Smooth muscle cell (in vitro differentiated cells): ENCODE measurements around the gene VPS51. TPM values are rescaled to one million over a fixed set of nuclear protein-coding genes. Genes with fewer than 3 reads are reported as not detected.

Experiments used
- DNase-seq: peaks from one replicate; lab custom pipeline; 2025; ENCODE audit not compliant: unreplicated experiment; lab: John Stamatoyannopoulos, UW
- H2AFZ ChIP-seq: fragments of 200-600 bp; sonication (generic); 2 replicates; pipeline ENCODE4 v1.6.0; 2016; ENCODE audit warnings: antibody characterized with exemption, low read depth, mild to moderate bottlenecking
- H3F3A ChIP-seq: fragments of 200-600 bp; sonication (generic); 2 replicates; pipeline ENCODE4 v1.6.0; 2017; ENCODE audit warnings: antibody characterized with exemption, low read depth
- H3K27ac ChIP-seq: fragments of 200-600 bp; sonication (generic); 2 replicates; pipeline ENCODE4 v1.5.1; 2016; ENCODE audit warnings: low read depth, mild to moderate bottlenecking
- H3K27me3 ChIP-seq: fragments of 200-600 bp; sonication (generic); 2 replicates; pipeline ENCODE4 v1.6.1; 2016; ENCODE audit warnings: low read depth, mild to moderate bottlenecking
- H3K36me3 ChIP-seq: fragments of 200-600 bp; sonication (generic); 2 replicates; pipeline ENCODE4 v1.5.1; 2016; ENCODE audit warnings: low read depth
- H3K4me1 ChIP-seq: fragments of 200-600 bp; sonication (generic); 2 replicates; pipeline ENCODE4 v1.5.1; 2016; ENCODE audit warnings: low read depth
- H3K4me2 ChIP-seq: fragments of 200-600 bp; sonication (generic); 2 replicates; pipeline ENCODE4 v1.6.0; 2016; ENCODE audit warnings: mild to moderate bottlenecking
- H3K4me3 ChIP-seq: fragments of 200-600 bp; sonication (generic); 2 replicates; pipeline ENCODE4 v1.5.1; 2016; ENCODE audit warnings: mild to moderate bottlenecking
- H3K79me2 ChIP-seq: fragments of 200-600 bp; sonication (generic); 2 replicates; pipeline ENCODE4 v1.6.0; 2016; ENCODE audit warnings: low read depth, mild to moderate bottlenecking
- H3K9ac ChIP-seq: fragments of 200-600 bp; sonication (generic); 2 replicates; pipeline ENCODE4 v1.6.0; 2016; ENCODE audit warnings: low read depth
- H3K9me3 ChIP-seq: fragments of 200-600 bp; sonication (generic); replicated peaks from 2 replicates; pipeline ENCODE4 v1.5.1; 2016; ENCODE audit warnings: low read depth
- H4K20me1 ChIP-seq: fragments of 200-600 bp; sonication (generic); 2 replicates; pipeline ENCODE4 v1.6.0; 2016; ENCODE audit warnings: low read depth
- WGBS: methylation state at CpG from one replicate; pipeline ENCODE4 v1.1.7; 2016; ENCODE audit warnings: low lambda C conversion rate; 5-methylcytosine and 5-hydroxymethylcytosine counted together
- polyA plus RNA-seq: library from polyadenylated mRNA; unstranded; fragments of >200 nt; fragmentation: Nextera tagmentation; extraction: Ambion mirVana; gene quantifications from 2 replicates; pipeline ENCODE4 v1.2.1, GENCODE V29; 2016
- total RNA-seq: library from RNA; depleted of rRNA; stranded (reverse); fragments of >200 nt; gene quantifications from 2 replicates; pipeline ENCODE4 v1.2.3, GENCODE V29; 2014
- TF ChIP-seq, protein P1 (sequence below): fragments of 200-600 bp; sonication (generic); IDR thresholded peaks from 2 replicates; pipeline ENCODE4 v1.5.1; 2017; ENCODE audit warnings: borderline replicate concordance, mild to moderate bottlenecking, antibody characterized with exemption; ENCODE audit not compliant: insufficient read depth, poor library complexity, severe bottlenecking

VPS51 gene
- total and polyA plus RNA-seq, 2 experiments from 2014 or later = 55.2 to 154 TPM

DNA sequence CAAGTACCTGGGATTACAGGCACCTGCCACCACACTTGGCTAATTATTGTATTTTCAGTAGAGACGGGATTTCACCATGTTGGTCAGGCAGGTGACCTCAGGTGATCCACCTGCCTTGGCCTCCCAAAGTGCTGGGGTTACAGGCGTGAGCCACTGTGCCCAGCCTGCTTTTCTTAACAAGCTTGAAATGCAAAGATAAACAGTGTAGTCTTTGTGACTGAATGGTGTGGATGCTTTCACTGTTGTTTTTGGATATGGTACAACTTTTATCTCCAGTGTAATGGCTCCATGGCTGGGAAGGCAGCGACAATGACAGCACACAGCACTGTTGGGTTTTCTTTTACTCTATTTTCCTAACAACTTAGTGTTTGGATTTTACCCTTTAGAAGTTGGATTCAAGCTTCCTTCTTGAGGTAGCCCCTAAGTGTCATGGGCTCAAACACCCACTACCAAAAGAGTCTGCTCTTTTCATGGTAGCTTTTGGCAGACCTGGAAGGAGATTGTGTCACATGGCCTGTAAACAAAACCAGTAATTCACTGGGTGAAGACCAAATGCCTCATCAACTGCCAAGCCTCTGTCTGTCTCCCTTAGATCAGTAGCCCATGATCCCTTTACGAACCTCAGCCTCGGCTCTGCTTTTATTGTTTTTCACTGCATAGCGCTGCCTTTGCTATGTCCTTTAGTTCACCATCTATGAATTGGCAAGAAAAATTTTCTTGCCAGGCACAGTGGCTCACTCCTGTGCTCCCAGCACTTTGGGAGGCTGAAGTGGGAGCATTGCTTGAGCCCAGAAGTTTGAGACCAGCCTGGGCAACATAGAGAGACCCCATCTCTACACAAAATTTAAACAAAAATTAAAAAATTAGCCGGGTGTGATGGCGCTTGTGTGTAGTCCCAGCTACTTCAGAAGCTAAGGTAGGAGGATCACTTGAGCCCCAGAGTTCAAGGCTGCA, 6.4 kb downstream of the VPS51 start:
- Histone ChIP-seq H3K27ac (no peak overlapping the region), H3F3A (no peaks in the 10 kb centered on the region), H3K79me2 (peaks cover 28% of the 10 kb centered on the region), H3K4me2 (no peak overlapping the region), H3K36me3 (no peaks in the 10 kb centered on the region), H2AFZ (no peak overlapping the region), H3K9ac (no peak overlapping the region), H3K4me1 (no peaks in the 10 kb centered on the region), H3K9me3 (no peaks in the 10 kb centered on the region), H3K4me3 (no peak overlapping the region), H3K27me3 (no peaks in the 10 kb centered on the region), H4K20me1 (peaks cover 10% of the 10 kb centered on the region)
- DNase-seq = no peak
- WGBS = 95% methylated on average over 8 of the region's 8 CpGs
- TF ChIP-seq, protein P1, sequence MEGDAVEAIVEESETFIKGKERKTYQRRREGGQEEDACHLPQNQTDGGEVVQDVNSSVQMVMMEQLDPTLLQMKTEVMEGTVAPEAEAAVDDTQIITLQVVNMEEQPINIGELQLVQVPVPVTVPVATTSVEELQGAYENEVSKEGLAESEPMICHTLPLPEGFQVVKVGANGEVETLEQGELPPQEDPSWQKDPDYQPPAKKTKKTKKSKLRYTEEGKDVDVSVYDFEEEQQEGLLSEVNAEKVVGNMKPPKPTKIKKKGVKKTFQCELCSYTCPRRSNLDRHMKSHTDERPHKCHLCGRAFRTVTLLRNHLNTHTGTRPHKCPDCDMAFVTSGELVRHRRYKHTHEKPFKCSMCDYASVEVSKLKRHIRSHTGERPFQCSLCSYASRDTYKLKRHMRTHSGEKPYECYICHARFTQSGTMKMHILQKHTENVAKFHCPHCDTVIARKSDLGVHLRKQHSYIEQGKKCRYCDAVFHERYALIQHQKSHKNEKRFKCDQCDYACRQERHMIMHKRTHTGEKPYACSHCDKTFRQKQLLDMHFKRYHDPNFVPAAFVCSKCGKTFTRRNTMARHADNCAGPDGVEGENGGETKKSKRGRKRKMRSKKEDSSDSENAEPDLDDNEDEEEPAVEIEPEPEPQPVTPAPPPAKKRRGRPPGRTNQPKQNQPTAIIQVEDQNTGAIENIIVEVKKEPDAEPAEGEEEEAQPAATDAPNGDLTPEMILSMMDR = no peak

DNA sequence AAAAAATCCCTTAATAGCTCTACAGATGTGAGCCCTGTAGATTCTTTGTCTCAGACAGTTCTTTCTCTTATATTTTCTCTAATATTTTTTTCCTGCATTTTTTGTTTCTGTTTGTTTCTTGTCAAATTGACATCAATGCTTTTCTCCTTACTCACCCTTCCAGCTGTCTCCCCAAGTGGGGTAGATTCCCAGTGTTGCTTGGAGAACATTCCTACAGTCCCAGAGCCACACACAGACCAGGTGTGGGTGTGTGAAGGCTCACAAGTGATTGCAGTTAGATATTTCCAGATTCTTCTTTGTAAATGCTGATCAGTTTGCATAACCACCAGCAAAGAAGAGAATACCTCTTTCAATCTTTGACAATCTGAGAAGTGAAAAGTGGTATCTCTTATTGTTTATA, 7.5 kb downstream of the VPS51 start:
- TF ChIP-seq, protein P1 = no peak
- no peak overlapping the region for H3K4me2 ChIP-seq
- H3K9me3 ChIP-seq = no peaks in the 10 kb centered on the region

DNA sequence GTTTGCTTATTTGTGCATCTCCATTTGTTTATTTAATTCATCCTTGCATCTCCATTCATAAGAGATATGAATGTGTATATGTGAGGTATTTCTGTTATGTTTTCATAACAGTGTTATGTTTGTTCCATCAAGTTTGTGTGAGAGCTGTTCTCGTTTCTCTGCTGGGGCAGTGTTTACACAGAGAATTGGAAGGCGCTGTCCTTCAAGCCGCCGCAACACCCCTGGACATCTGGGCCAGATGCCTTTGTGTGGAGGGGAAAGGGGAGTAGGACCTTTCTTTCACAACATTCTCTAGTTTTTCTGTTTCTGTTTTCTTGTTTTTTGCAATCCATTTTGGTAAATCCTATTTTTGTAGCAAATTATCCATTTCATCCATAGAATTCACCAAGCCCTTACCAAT, 8.6 kb downstream of the VPS51 start:
- no peak for DNase-seq
- TF ChIP-seq, protein P1 = no peak
- WGBS = 90% methylated on average over 4 of the region's 4 CpGs
- Histone ChIP-seq H3K27ac (no peak overlapping the region), H3K9me3 (no peaks in the 10 kb centered on the region), H3K9ac (no peak overlapping the region), H3K27me3 (no peaks in the 10 kb centered on the region), H3K4me3 (no peak overlapping the region), H3K4me1 (no peaks in the 10 kb centered on the region), H3K4me2 (no peak overlapping the region), H3K36me3 (no peaks in the 10 kb centered on the region), H2AFZ (no peak overlapping the region), H4K20me1 (peaks cover 10% of the 10 kb centered on the region), H3F3A (no peaks in the 10 kb centered on the region), H3K79me2 (peaks cover 18% of the 10 kb centered on the region)

More for the DNA sequence above, 7.5 kb downstream of the VPS51 start:
- Histone ChIP-seq H3K4me3 (no peak overlapping the region), H3K4me1 (no peaks in the 10 kb centered on the region), H3K9ac (no peak overlapping the region), H2AFZ (no peak overlapping the region), H3K27me3 (no peaks in the 10 kb centered on the region), H3K79me2 (peaks cover 23% of the 10 kb centered on the region), H4K20me1 (peaks cover 10% of the 10 kb centered on the region), H3F3A (no peaks in the 10 kb centered on the region), H3K27ac (peak overlapping the region; percentile 35), H3K36me3 (no peaks in the 10 kb centered on the region)
- DNase-seq = no peak
